Karpas-422 (cell line): ENCODE data around the gene IL15. TPM values are rescaled to one million over a fixed set of nuclear protein-coding genes. Genes with fewer than 3 reads are reported as not detected.
"Not testable (repeated sequence)": the region's sequence is repeated elsewhere in the genome, so short reads cannot be mapped to it uniquely, and the experiment has no call there.

Experiments used
- DNase-seq: peaks from one replicate; pipeline ENCODE4 v3.0.0-alpha.2; 2015
- H2AFZ ChIP-seq: fragments of 200-600 bp; sonication (generic); 2 replicates; pipeline ENCODE4 v1.6.1; 2014; ENCODE audit warnings: antibody characterized with exemption, low read length, mixed read lengths
- H3K27ac ChIP-seq: fragments of 200-600 bp; sonication (generic); 2 replicates; pipeline ENCODE4 v1.5.1; 2014; ENCODE audit warnings: mild to moderate bottlenecking, low read length, moderate library complexity
- H3K27me3 ChIP-seq: fragments of 200-600 bp; sonication (generic); 2 replicates; pipeline ENCODE4 v1.6.1; 2014; ENCODE audit warnings: low read length, mixed read lengths
- H3K36me3 ChIP-seq: fragments of 200-600 bp; sonication (generic); 2 replicates; pipeline ENCODE4 v1.6.1; 2014; ENCODE audit warnings: low read length, mixed read lengths; ENCODE audit not compliant: insufficient read depth
- H3K4me1 ChIP-seq: fragments of 200-600 bp; sonication (generic); 2 replicates; pipeline ENCODE4 v1.6.1; 2014; ENCODE audit warnings: mild to moderate bottlenecking, low read length, mixed read lengths
- H3K4me2 ChIP-seq: fragments of 200-600 bp; sonication (generic); 2 replicates; pipeline ENCODE4 v1.6.1; 2014; ENCODE audit warnings: low read length, low read depth, mild to moderate bottlenecking; ENCODE audit not compliant: poor library complexity, severe bottlenecking
- H3K4me3 ChIP-seq: fragments of 200-600 bp; sonication (generic); 2 replicates; pipeline ENCODE4 v1.5.1; 2014; ENCODE audit warnings: mild to moderate bottlenecking, antibody characterized with exemption, low read length, mixed read lengths
- H3K79me2 ChIP-seq: fragments of 200-600 bp; sonication (generic); 2 replicates; pipeline ENCODE4 v1.6.1; 2014; ENCODE audit warnings: mild to moderate bottlenecking, low read length, mixed read lengths
- H3K9ac ChIP-seq: fragments of 200-600 bp; sonication (generic); 2 replicates; pipeline ENCODE4 v1.6.0; 2014; ENCODE audit warnings: low read length
- H3K9me2 ChIP-seq: fragments of 200-600 bp; sonication (generic), shearing (Covaris generic); replicated peaks from 2 replicates; pipeline ENCODE4 v1.6.0; 2014; ENCODE audit warnings: mild to moderate bottlenecking, low read length, moderate library complexity; ENCODE audit not compliant: insufficient read depth
- H3K9me3 ChIP-seq: fragments of 300-700, 200-600 bp; sonication (generic); 2 replicates; pipeline ENCODE4 v1.6.1; 2014; ENCODE audit warnings: low read length, mixed read lengths
- H4K20me1 ChIP-seq: fragments of 200-600 bp; sonication (generic); 2 replicates; pipeline ENCODE4 v1.6.1; 2014; ENCODE audit warnings: mild to moderate bottlenecking, antibody characterized with exemption, low read length, low read depth; ENCODE audit not compliant: insufficient read depth
- total RNA-seq: library from RNA; depleted of rRNA; stranded (reverse); fragments of >200 nt; shearing (Covaris generic); gene quantifications from 2 replicates; pipeline ENCODE4 v1.2.3, GENCODE V29; 2014; ENCODE audit warnings: low replicate concordance; rRNA removed

Gene IL15
- not detected in 2 replicates for total RNA-seq

- H3K4me3 ChIP-seq = no peak within 1 kb of the TSS
- H3K4me2 ChIP-seq = no peak within 1 kb of the TSS
- no peak within 1 kb of the TSS for H2AFZ ChIP-seq
Measured at GRCh38 chr4:141636082-141636770, at the start of gene IL15. Gene IL15, plus strand, starts transcription at chr4:141636583. Its CDS starts 82,882 bp downstream, at chr4:141719465.

GRCh38 chr4:141587897-141588296 is 48.5 kb upstream of the IL15 start:
- no peak for DNase-seq
- Histone ChIP-seq H3K79me2 (no peaks in the 10 kb centered on the region), H3K4me2 (no peak overlapping the region), H3K9me2 (no peaks in the 10 kb centered on the region), H3K27me3 (no peaks in the 10 kb centered on the region), H4K20me1 (no peaks in the 10 kb centered on the region), H3K9ac (no peak overlapping the region), H3K4me3 (no peak overlapping the region), H3K36me3 (no peaks in the 10 kb centered on the region), H3K27ac (no peak overlapping the region), H3K9me3 (peaks cover 9% of the 10 kb centered on the region), H2AFZ (no peak overlapping the region), H3K4me1 (no peaks in the 10 kb centered on the region)

More at GRCh38 chr4:141636082-141636770, at the start of gene IL15:
- Histone ChIP-seq H3K27ac (no peak within 1 kb of the TSS), H3K36me3 (no peaks in the 10 kb centered on the region), H3K9me2 (no peaks in the 10 kb centered on the region), H3K4me1 (no peaks in the 10 kb centered on the region), H3K27me3 (no peaks in the 10 kb centered on the region), H3K9me3 (0 out of 2 replicates have a peak, but pooled peaks cover 2% of the 10 kb centered on the region), H4K20me1 (no peaks in the 10 kb centered on the region), H3K79me2 (no peaks in the 10 kb centered on the region), H3K9ac (no peak within 1 kb of the TSS)
- no peak for DNase-seq

GRCh38 chr4:141595531-141595930 is 40.9 kb upstream of the IL15 start:
- Histone ChIP-seq H3K4me1 (no peaks in the 10 kb centered on the region), H3K4me2 (no peak overlapping the region), H3K27ac (no peak overlapping the region), H2AFZ (no peak overlapping the region), H4K20me1 (no peaks in the 10 kb centered on the region), H3K9me2 (no peaks in the 10 kb centered on the region), H3K79me2 (no peaks in the 10 kb centered on the region), H3K4me3 (no peak overlapping the region), H3K36me3 (no peaks in the 10 kb centered on the region), H3K9ac (no peak overlapping the region), H3K27me3 (no peaks in the 10 kb centered on the region), H3K9me3 (peaks cover 5% of the 10 kb centered on the region)
- DNase-seq = no peak

- H3K9me2 ChIP-seq = no peaks in the 10 kb centered on the region
- DNase-seq = no peak
- no peak overlapping the region for H3K4me3 ChIP-seq
- no peaks in the 10 kb centered on the region for H3K27me3 ChIP-seq
- no peak overlapping the region for H3K27ac ChIP-seq
- no peaks in the 10 kb centered on the region for H3K36me3 ChIP-seq
- no peaks in the 10 kb centered on the region for H3K4me1 ChIP-seq
- H4K20me1 ChIP-seq = no peaks in the 10 kb centered on the region
- no peaks in the 10 kb centered on the region for H3K79me2 ChIP-seq
- H3K9ac ChIP-seq = no peak overlapping the region
- H2AFZ ChIP-seq = no peak overlapping the region
- no peak overlapping the region for H3K4me2 ChIP-seq
- H3K9me3 ChIP-seq = peaks cover 10% of the 10 kb centered on the region
Measured at GRCh38 chr4:141599853-141600252, 36.5 kb upstream of the IL15 start.

GRCh38 chr4:141604683-141605082 is 31.7 kb upstream of the IL15 start:
- not testable (repeated sequence) for H3K27me3 ChIP-seq, H2AFZ ChIP-seq, H3K27ac ChIP-seq, DNase-seq, H3K4me1 ChIP-seq, H3K4me3 ChIP-seq, H3K4me2 ChIP-seq, H3K79me2 ChIP-seq, H3K36me3 ChIP-seq, H3K9ac ChIP-seq, H4K20me1 ChIP-seq, H3K9me2 ChIP-seq
- H3K9me3 ChIP-seq = peaks cover 15% of the 10 kb centered on the region

GRCh38 chr4:141605425-141605856 is 30.9 kb upstream of the IL15 start:
- Histone ChIP-seq H2AFZ (no peak overlapping the region), H3K36me3 (no peaks in the 10 kb centered on the region), H3K27ac (no peak overlapping the region), H3K27me3 (no peaks in the 10 kb centered on the region), H4K20me1 (no peaks in the 10 kb centered on the region), H3K4me3 (no peak overlapping the region), H3K4me1 (no peaks in the 10 kb centered on the region), H3K79me2 (no peaks in the 10 kb centered on the region), H3K4me2 (no peak overlapping the region), H3K9me3 (peaks cover 15% of the 10 kb centered on the region), H3K9me2 (no peaks in the 10 kb centered on the region), H3K9ac (no peak overlapping the region)
- DNase-seq = no peak

- no peaks in the 10 kb centered on the region for H3K27me3 ChIP-seq
- no peaks in the 10 kb centered on the region for H3K36me3 ChIP-seq
- no peaks in the 10 kb centered on the region for H4K20me1 ChIP-seq
- DNase-seq = no peak
- peaks cover 14% of the 10 kb centered on the region for H3K9me3 ChIP-seq
- H3K4me3 ChIP-seq = no peak overlapping the region
- H3K4me2 ChIP-seq = no peak overlapping the region
- H3K4me1 ChIP-seq = no peaks in the 10 kb centered on the region
- 0 out of 2 replicates have a peak, but pooled peaks cover 2% of the 10 kb centered on the region for H3K9me2 ChIP-seq
- no peak overlapping the region for H3K9ac ChIP-seq
- H3K79me2 ChIP-seq = no peaks in the 10 kb centered on the region
- no peak overlapping the region for H3K27ac ChIP-seq
- no peak overlapping the region for H2AFZ ChIP-seq
Measured at GRCh38 chr4:141609243-141609642, 27.1 kb upstream of the IL15 start.

- Histone ChIP-seq H3K36me3 (no peaks in the 10 kb centered on the region), H3K4me3 (no peak overlapping the region), H3K27ac (no peak overlapping the region), H2AFZ (no peak overlapping the region), H3K4me1 (no peaks in the 10 kb centered on the region), H3K79me2 (no peaks in the 10 kb centered on the region), H3K9me3 (peaks cover 12% of the 10 kb centered on the region), H3K27me3 (no peaks in the 10 kb centered on the region), H3K4me2 (no peak overlapping the region), H3K9me2 (0 out of 2 replicates have a peak, but pooled peaks cover 2% of the 10 kb centered on the region), H3K9ac (no peak overlapping the region), H4K20me1 (no peaks in the 10 kb centered on the region)
- no peak for DNase-seq
Measured at GRCh38 chr4:141610365-141610764, 26.0 kb upstream of the IL15 start.
